Endothelial cell of umbilical vein (primary cell): ENCODE data around the gene IQCH. TPM values are rescaled to one million over a fixed set of nuclear protein-coding genes. Genes with fewer than 3 reads are reported as not detected.

ENCODE experiments used
- BruUV-seq: library from RNA; stranded (reverse); fragments of 400-500 nt; replicated peaks from 2 replicates; lab custom pipeline; 2021; lab: Mats Ljungman, UMichigan
- CTCF ChIA-PET: fragments of 300-600, 350-600 bp; sonication (Branson Sonifier 250); formaldehyde crosslinking; loops from one replicate; lab custom pipeline; 2021; ENCODE audit warnings: antibody characterized with exemption, inconsistent platforms; lab: Charles Lee
- POLR2A ChIA-PET: fragments of 300-600, 350-600 bp; sonication (Branson Sonifier 250); formaldehyde crosslinking; loops from one replicate; lab custom pipeline; 2021; ENCODE audit warnings: antibody characterized with exemption, inconsistent platforms; lab: Charles Lee
- DNase-seq: peaks from one replicate; pipeline ENCODE4 v3.0.0-alpha.2; 2011; ENCODE audit warnings: low read depth, low spot score
- FAIRE-seq: peaks from 2 replicates; lab custom pipeline; 2011; peaks lifted over from hg19 to GRCh38; lab: Jason Lieb, UNC
- H2AFZ ChIP-seq: 2 replicates; pipeline ENCODE4 v1.6.0; 2012; ENCODE audit warnings: low read depth, low read length, control low read depth, inconsistent platforms
- H3K27ac ChIP-seq: 2 replicates; pipeline ENCODE4 v1.5.1; 2011; ENCODE audit warnings: low read depth, mild to moderate bottlenecking, control low read depth, low read length, moderate library complexity; ENCODE audit not compliant: insufficient read depth
- H3K27me3 ChIP-seq, 2 experiments: 2 replicates each; pipeline versions ENCODE4 v1.6.0 to v1.6.1; 2011; ENCODE audit warnings: low read length in 2 of 2, mixed read lengths in 1 of 2; ENCODE audit not compliant: control insufficient read depth in 2 of 2, insufficient read depth in 2 of 2
- H3K36me3 ChIP-seq, 2 experiments: 2 replicates in 1 of 2; 3 replicates in 1 of 2; pipeline ENCODE4 v1.5.1; 2011; ENCODE audit warnings: low read length in 2 of 2, mild to moderate bottlenecking in 1 of 2, moderate library complexity in 1 of 2; ENCODE audit not compliant: control insufficient read depth in 2 of 2, insufficient read depth in 2 of 2; ENCODE audit errors: extremely low read depth in 1 of 2
- H3K4me1 ChIP-seq: 3 replicates; pipeline ENCODE4 v1.5.1; 2011; ENCODE audit warnings: mild to moderate bottlenecking, low read length; ENCODE audit not compliant: control insufficient read depth, insufficient read depth; ENCODE audit errors: extremely low read depth
- H3K4me2 ChIP-seq: 2 replicates; pipeline ENCODE4 v1.6.1; 2011; ENCODE audit warnings: low read length, control low read depth, mixed read lengths; ENCODE audit not compliant: insufficient read depth
- H3K4me3 ChIP-seq, 3 experiments: fragments of 200-600 bp in 1 of 3; sonication (generic), shearing (Covaris generic) in 1 of 3; replicated peaks in 1 of 3; 2 replicates each; pipeline ENCODE4 v1.5.1; 2011 to 2016; ENCODE audit warnings: control low read depth in 3 of 3, low read length in 3 of 3, mild to moderate bottlenecking in 2 of 3, inconsistent platforms in 1 of 3, low read depth in 1 of 3, moderate library complexity in 1 of 3; ENCODE audit not compliant: insufficient read depth in 1 of 3
- H3K79me2 ChIP-seq: 2 replicates; pipeline ENCODE4 v1.6.0; 2012; ENCODE audit warnings: low read length, inconsistent platforms; ENCODE audit not compliant: control insufficient read depth, insufficient read depth
- H3K9ac ChIP-seq: replicated peaks from 2 replicates; pipeline ENCODE3; 2011; ENCODE audit warnings: low read length, control low read depth; ENCODE audit not compliant: insufficient read depth; ENCODE audit errors: extremely low read depth
- H3K9me1 ChIP-seq: replicated peaks from 3 replicates; pipeline ENCODE4 v1.6.0; 2011; ENCODE audit warnings: mild to moderate bottlenecking, low read length; ENCODE audit not compliant: control insufficient read depth, insufficient read depth; ENCODE audit errors: extremely low read depth
- H3K9me3 ChIP-seq: replicated peaks from 2 replicates; pipeline ENCODE4 v1.5.1; 2012; ENCODE audit warnings: low read length, inconsistent platforms; ENCODE audit not compliant: control insufficient read depth, insufficient read depth
- H4K20me1 ChIP-seq: replicated peaks from 2 replicates; pipeline ENCODE3; 2011; ENCODE audit warnings: mild to moderate bottlenecking, low read length; ENCODE audit not compliant: control insufficient read depth, insufficient read depth; ENCODE audit errors: extremely low read depth
- EZH2 ChIP-seq: IDR thresholded peaks from 2 replicates; pipeline ENCODE4 v1.6.1; 2012; ENCODE audit warnings: borderline replicate concordance, low read depth, mild to moderate bottlenecking, moderate library complexity, low read length, inconsistent platforms; ENCODE audit not compliant: severe bottlenecking
- FOS ChIP-seq: IDR thresholded peaks from 2 replicates; pipeline ENCODE4 v1.6.1; 2011; ENCODE audit warnings: mild to moderate bottlenecking, low read length, moderate library complexity, borderline replicate concordance; ENCODE audit not compliant: insufficient read depth
- GATA2 ChIP-seq: IDR thresholded peaks from 2 replicates; pipeline ENCODE4 v1.7.0; 2011; ENCODE audit warnings: low read depth, mild to moderate bottlenecking, moderate library complexity, mixed read lengths, low read length; ENCODE audit not compliant: insufficient read length, insufficient read depth
- JUN ChIP-seq: IDR thresholded peaks from 2 replicates; pipeline ENCODE4 v1.6.1; 2011; ENCODE audit warnings: borderline replicate concordance, low read depth; ENCODE audit not compliant: insufficient read length, insufficient read depth
- MYC ChIP-seq: IDR thresholded peaks from one replicate; pipeline ENCODE4 v1.6.1; 2011; ENCODE audit warnings: mild to moderate bottlenecking, low read depth, low read length
- POLR2A ChIP-seq: IDR thresholded peaks from 2 replicates; pipeline ENCODE4 v1.6.1; 2012; ENCODE audit warnings: low read depth, mild to moderate bottlenecking, control low read depth, low read length
- POLR2AphosphoS5 ChIP-seq: IDR thresholded peaks from 2 replicates; pipeline ENCODE4 v1.6.1; 2012; ENCODE audit warnings: low read depth, mild to moderate bottlenecking, control low read depth, low read length, moderate library complexity; ENCODE audit not compliant: insufficient read depth
- dilution Hi-C: fragments of 300-500 bp; cut with MboI; formaldehyde crosslinking; loops from one replicate; pipeline ENCODE4 v1.15.0; 2019; ENCODE audit warnings: low sequenced_read_pairs; ENCODE audit not compliant: extremely low pct_ligation_motif_present
- intact Hi-C: fragments of 100-400 bp; cut with micrococcal nuclease; formaldehyde crosslinking; loops from one replicate; pipeline ENCODE4 v1.10.0; 2022
- polyA plus RNA-seq, 4 experiments: library from polyadenylated mRNA; depleted of rRNA in 3 of 4; stranded (reverse) in 3 of 4; unstranded in 1 of 4; fragments of >200 nt; gene quantifications; 2 replicates each; pipeline versions ENCODE4 v1.2.1 to v1.2.3, GENCODE V29; 2011 to 2012; ENCODE audit warnings: missing spikeins in 1 of 4
- total RNA-seq: library from RNA; stranded (reverse); gene quantifications from 2 replicates; pipeline ENCODE4 v1.2.3, GENCODE V29; 2021
- TF ChIP-seq, protein P1 (sequence below): IDR thresholded peaks from 2 replicates; pipeline ENCODE4 v1.6.1; 2011; ENCODE audit not compliant: insufficient read depth, insufficient read length
- TF ChIP-seq, protein P2 (sequence below), 2 donors: IDR thresholded peaks; 1 replicate in 1 of 2; 2 replicates in 1 of 2; pipeline ENCODE4 v1.5.1; 2011; ENCODE audit warnings: low read length in 2 of 2, mild to moderate bottlenecking in 2 of 2, moderate library complexity in 2 of 2, control low read depth in 1 of 2, inconsistent platforms in 1 of 2, low read depth in 1 of 2; ENCODE audit not compliant: insufficient read depth in 1 of 2; ENCODE audit errors: extremely low read depth in 1 of 2

IQCH gene
- total and polyA plus RNA-seq, 2 donors (not counting 3 experiments of a cell fraction or from before 2014, with no cell fraction given) = 0.29 to 0.51 TPM

DNA sequence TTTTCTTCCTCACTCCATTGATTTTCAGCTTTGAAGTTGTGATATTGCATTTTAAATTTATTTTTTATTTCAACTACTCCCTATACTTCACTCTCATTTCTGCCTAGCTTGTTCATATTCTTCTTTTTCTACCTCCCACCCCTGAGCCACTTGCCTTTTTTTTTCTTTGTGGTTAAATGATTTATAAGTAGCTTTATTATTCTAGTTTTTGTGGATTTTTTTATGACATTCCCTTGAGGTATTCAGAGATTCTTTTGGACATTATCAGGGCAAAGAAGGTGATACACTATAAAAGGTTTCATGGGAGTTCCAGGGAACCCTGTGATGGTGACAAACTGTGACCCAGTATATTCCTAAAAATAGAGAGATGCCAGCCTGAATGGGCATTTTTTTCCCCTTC lies 269.6 kb downstream of the IQCH start:
- CTCF ChIA-PET = interaction anchor here (0.6 to 1.4 kb wide), 3 partner anchors 13 to 312 kb away, joined by 3 to 4 read pairs (median 3); no protein-coding TSS in a partner anchor
- Histone ChIP-seq H3K4me3 (no peak overlapping the region), H2AFZ (no peak overlapping the region), H3K9me1 (no peaks in the 10 kb centered on the region), H3K79me2 (peaks cover 27% of the 10 kb centered on the region), H4K20me1 (no peaks in the 10 kb centered on the region), H3K9me3 (no peaks in the 10 kb centered on the region), H3K4me1 (peaks cover 17% of the 10 kb centered on the region), H3K27ac (no peak overlapping the region), H3K4me2 (no peak overlapping the region), H3K36me3 (peaks cover 0 to 2% of the 10 kb centered on the region in 2 experiments), H3K9ac (no peak overlapping the region), H3K27me3 (no peaks in the 10 kb centered on the region)
- no peak for DNase-seq
- intact Hi-C loops = no loop called here
- BruUV-seq = no TSS peak
- TF ChIP-seq FOS = no peak
- no peak for TF ChIP-seq EZH2
- TF ChIP-seq, protein P1, sequence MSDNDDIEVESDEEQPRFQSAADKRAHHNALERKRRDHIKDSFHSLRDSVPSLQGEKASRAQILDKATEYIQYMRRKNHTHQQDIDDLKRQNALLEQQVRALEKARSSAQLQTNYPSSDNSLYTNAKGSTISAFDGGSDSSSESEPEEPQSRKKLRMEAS = no peak
- no peak for FAIRE-seq
- dilution Hi-C loops = no loop called here
- POLR2A ChIA-PET = interaction anchor here (0.7 kb wide), 1 partner anchor 14 kb away, joined by 4 read pairs; no protein-coding TSS in a partner anchor

DNA sequence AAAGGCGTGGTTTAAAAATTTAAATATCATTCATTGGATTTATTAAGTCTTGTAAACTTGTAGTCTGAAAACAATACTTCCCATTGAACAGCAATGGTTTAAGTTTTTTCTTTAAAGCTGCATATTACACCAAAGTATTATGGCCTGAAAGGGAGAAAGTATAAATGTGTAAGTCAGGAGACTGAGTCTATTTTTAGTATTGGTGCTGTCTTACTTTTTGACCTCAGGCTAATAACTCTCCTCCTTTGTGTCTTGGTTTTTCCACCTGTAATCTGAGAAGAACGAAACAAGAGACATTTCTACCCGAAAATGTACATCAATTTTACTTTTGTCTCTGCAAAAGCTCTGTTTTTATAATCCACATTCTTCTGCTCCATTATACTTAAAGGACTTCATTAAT lies 273.9 kb downstream of the IQCH start:
- FAIRE-seq (no peak), DNase-seq (no peak)
- Histone ChIP-seq H3K27ac (no peak overlapping the region), H3K9ac (no peak overlapping the region), H3K79me2 (peaks cover 8% of the 10 kb centered on the region), H3K9me3 (no peaks in the 10 kb centered on the region), H3K4me3 (no peak overlapping the region), H3K9me1 (no peaks in the 10 kb centered on the region), H3K4me2 (no peak overlapping the region), H3K36me3 (peaks cover 0 to 2% of the 10 kb centered on the region in 2 experiments), H4K20me1 (no peaks in the 10 kb centered on the region), H2AFZ (no peak overlapping the region), H3K4me1 (no peaks in the 10 kb centered on the region), H3K27me3 (no peaks in the 10 kb centered on the region)
- intact Hi-C loops (no loop called here), dilution Hi-C loops (no loop called here)
- ChIA-PET POLR2A (no interaction called here), CTCF (interaction anchor here (1.1 to 1.3 kb wide), 2 partner anchors 10 to 21 kb away, joined by 3 read pairs; no protein-coding TSS in a partner anchor)
- TF ChIP-seq, protein P2, sequence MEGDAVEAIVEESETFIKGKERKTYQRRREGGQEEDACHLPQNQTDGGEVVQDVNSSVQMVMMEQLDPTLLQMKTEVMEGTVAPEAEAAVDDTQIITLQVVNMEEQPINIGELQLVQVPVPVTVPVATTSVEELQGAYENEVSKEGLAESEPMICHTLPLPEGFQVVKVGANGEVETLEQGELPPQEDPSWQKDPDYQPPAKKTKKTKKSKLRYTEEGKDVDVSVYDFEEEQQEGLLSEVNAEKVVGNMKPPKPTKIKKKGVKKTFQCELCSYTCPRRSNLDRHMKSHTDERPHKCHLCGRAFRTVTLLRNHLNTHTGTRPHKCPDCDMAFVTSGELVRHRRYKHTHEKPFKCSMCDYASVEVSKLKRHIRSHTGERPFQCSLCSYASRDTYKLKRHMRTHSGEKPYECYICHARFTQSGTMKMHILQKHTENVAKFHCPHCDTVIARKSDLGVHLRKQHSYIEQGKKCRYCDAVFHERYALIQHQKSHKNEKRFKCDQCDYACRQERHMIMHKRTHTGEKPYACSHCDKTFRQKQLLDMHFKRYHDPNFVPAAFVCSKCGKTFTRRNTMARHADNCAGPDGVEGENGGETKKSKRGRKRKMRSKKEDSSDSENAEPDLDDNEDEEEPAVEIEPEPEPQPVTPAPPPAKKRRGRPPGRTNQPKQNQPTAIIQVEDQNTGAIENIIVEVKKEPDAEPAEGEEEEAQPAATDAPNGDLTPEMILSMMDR (IDR thresholded peaks at IDR 0.05; ENCODE audit: extremely low read depth in 1 of 2, insufficient read depth in 1 of 2, low read depth in 1 of 2, low read length in 2 of 2) = no peak
- TF ChIP-seq FOS (no peak), EZH2 (no peak), JUN (no peak), MYC (no peak), POLR2A (no peak), GATA2 (no peak), POLR2AphosphoS5 (no peak)
- TF ChIP-seq, protein P1 = no peak
- BruUV-seq = no TSS peak
